ENCODE measurements around the gene PGAP3. TPM values are rescaled to one million over a fixed set of nuclear protein-coding genes. Genes with fewer than 3 reads are reported as not detected.

The PGAP3 gene
- total RNA-seq, 2 experiments from 2014 or later: 6.4 to 7.4 TPM

GRCh38 chr17:39677542-39678339 is 10.1 kb downstream of the PGAP3 start:
- TF ChIP-seq CTCF (IDR thresholded peaks at IDR 0.05): no peak
- no peaks in the 10 kb centered on the region for H3K27me3 Mint-ChIP-seq
- H3K4me3 Mint-ChIP-seq: no peak overlapping the region
- intact Hi-C loops (cut with micrococcal nuclease): no loop called here
- peak overlapping the region; percentile 59 for H3K27ac Mint-ChIP-seq
- peaks cover 64% of the 10 kb centered on the region for H3K4me1 Mint-ChIP-seq (ENCODE audit: low read depth)
- ChIA-PET POLR2A (interaction anchor here (0.6 to 3.5 kb wide), 5 partner anchors 8 to 40 kb away, joined by 3 to 16 read pairs (median 5); partner anchors contain the start of genes PGAP3, PNMT, STARD3 and TCAP), CTCF (interaction anchor here (0.9 to 7.3 kb wide), 7 partner anchors 9 to 59 kb away, joined by 3 to 43 read pairs (median 4); partner anchors contain the start of genes PGAP3 and PNMT)
- DNase-seq (no peak), ATAC-seq (no peak)
- H3K9me3 Mint-ChIP-seq: no peaks in the 10 kb centered on the region
- H3K36me3 Mint-ChIP-seq (ENCODE audit: low read depth): no peaks in the 10 kb centered on the region

DNA sequence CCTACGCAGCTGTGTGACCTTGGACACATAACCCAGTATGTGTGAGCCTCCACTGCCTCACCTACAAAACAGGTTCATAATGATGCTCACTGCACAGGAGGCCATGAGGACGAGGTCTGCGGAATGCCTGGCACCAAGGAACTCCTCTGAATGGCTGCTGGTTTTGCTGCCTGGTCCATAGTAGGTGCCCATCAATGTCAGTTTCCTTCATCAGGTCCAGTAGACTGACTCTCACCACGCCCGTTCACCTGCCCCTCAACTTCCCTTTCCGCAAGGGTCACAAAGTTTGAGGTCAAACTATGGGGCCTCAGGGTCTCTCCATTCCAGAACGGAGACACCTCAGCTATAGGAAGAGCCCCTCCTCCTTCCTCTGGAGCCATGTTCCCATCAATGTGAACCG is 10.8 kb downstream of the PGAP3 start:
- H3K4me3 Mint-ChIP-seq: no peak overlapping the region
- no peaks in the 10 kb centered on the region for H3K9me3 Mint-ChIP-seq
- H3K27ac Mint-ChIP-seq: peak overlapping the region; percentile 59
- intact Hi-C loops (cut with micrococcal nuclease): no loop called here
- H3K36me3 Mint-ChIP-seq (ENCODE audit: low read depth): no peaks in the 10 kb centered on the region
- no peak for TF ChIP-seq CTCF (IDR thresholded peaks at IDR 0.05)
- CTCF ChIA-PET: interaction anchor here (2.4 to 7.3 kb wide), 3 partner anchors 8 to 54 kb away, joined by 7 to 43 read pairs (median 29); partner anchors contain the start of genes PGAP3 and PNMT
- DNase-seq: no peak
- POLR2A ChIA-PET: interaction anchor here (1.0 to 2.5 kb wide), 4 partner anchors 11 to 40 kb away, joined by 3 to 15 read pairs (median 4); partner anchors contain the start of genes PGAP3, STARD3 and TCAP
- no peaks in the 10 kb centered on the region for H3K27me3 Mint-ChIP-seq
- no peak for ATAC-seq
- peaks cover 64% of the 10 kb centered on the region for H3K4me1 Mint-ChIP-seq (ENCODE audit: low read depth)

DNA sequence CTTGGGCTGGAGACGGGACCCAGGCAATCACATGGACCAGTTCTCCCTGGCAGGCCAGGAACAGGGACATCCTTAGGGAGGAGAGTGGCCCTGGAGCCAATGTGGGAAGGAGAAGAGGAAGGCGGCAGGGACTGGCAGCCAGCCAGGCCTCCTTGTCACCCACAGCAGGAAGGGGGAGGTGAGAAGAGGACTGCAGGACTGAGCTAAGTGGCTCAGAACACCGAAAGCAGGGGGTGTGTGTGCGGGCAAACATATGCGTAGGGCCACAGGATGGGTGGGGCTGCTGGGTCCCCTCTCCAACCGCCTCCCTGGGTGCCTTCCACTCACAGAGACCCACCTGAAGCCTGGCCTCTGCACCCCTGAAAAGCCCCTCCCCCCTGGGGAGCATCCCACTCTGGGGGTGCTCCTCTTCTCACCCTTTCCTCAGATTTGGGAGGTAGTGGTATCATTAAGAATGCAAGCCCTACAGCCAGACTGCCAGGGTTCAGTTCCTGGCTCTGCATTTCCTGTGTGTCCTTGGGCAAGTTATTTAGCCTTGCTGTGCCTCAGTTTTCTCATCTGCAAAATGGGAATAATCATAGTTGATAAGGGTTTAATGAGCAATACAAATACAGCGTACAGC is 11.5 kb downstream of the PGAP3 start:
- ChIA-PET POLR2A (interaction anchor here (1.3 to 2.5 kb wide), 4 partner anchors 11 to 38 kb away, joined by 4 to 15 read pairs (median 5); partner anchors contain the start of genes PGAP3 and TCAP), CTCF (interaction anchor here (1.8 to 12.7 kb wide), 4 partner anchors 7 to 53 kb away, joined by 7 to 146 read pairs (median 36); partner anchors contain the start of genes PNMT and TCAP)
- ATAC-seq (peak; percentile 78), DNase-seq (peak; percentile 76)
- no peak for TF ChIP-seq CTCF (IDR thresholded peaks at IDR 0.05)
- Mint-ChIP-seq H3K36me3 (ENCODE audit: low read depth) (no peaks in the 10 kb centered on the region), H3K4me3 (no peak overlapping the region), H3K9me3 (no peaks in the 10 kb centered on the region), H3K4me1 (ENCODE audit: low read depth) (peaks cover 65% of the 10 kb centered on the region), H3K27ac (peak overlapping the region; percentile 59), H3K27me3 (no peaks in the 10 kb centered on the region)
- intact Hi-C loops (cut with micrococcal nuclease): no loop called here

DNA sequence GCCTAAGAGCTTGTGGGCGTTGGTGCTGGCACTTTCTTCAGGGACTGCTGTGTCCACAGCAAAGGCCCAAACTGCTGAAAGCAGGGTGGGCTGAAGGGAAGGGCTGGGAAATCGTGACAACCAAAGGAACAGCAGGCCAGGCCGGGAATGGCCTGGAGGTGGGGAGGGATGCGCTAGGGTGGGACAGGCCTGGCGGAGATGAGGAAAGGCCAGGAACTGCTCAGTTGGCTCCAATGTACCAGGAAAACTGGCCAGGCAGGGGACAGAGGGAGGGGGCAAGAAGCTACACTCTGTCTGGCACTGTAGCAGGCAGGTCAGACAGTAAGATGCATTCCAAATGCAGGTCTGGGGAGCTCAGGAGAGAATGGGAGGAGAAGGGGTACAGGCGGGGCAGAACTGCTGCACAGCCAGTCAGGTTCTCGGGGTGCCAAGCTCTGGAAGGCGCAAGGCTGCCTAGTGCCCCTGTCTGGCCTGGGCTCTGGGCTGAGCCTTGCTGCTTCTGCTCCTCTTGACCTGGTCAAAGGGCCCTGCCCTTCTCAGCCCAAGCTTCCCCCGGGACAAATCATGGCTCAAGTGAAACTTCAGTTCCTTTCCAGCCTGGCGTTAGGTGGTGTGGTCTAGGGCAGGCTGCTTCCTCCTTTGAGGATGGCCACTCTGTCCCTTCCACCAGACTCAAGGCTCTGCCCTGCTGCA is 12.3 kb downstream of the PGAP3 start:
- ChIA-PET CTCF (interaction anchor here (0.7 to 12.7 kb wide), 4 partner anchors 9 to 52 kb away, joined by 3 to 146 read pairs (median 25); partner anchors contain the start of gene TCAP), POLR2A (interaction anchor here (0.7 to 2.5 kb wide), 7 partner anchors 8 to 38 kb away, joined by 3 to 15 read pairs (median 5); partner anchors contain the start of genes PGAP3 and TCAP)
- TF ChIP-seq CTCF (IDR thresholded peaks at IDR 0.05): no peak
- Mint-ChIP-seq H3K4me1 (ENCODE audit: low read depth) (peaks cover 59% of the 10 kb centered on the region), H3K27ac (peak overlapping the region; percentile 57), H3K27me3 (peaks cover under 1% of the 10 kb centered on the region), H3K4me3 (no peak overlapping the region), H3K9me3 (no peaks in the 10 kb centered on the region), H3K36me3 (ENCODE audit: low read depth) (no peaks in the 10 kb centered on the region)
- intact Hi-C loops (cut with micrococcal nuclease): no loop called here
- ATAC-seq (no peak), DNase-seq (no peak)

Measured in activated CD8-positive, alpha-beta T cell treated with anti-CD3 and anti-CD28 coated beads for 36 hours (primary cell).